MM.1S (cell line): ENCODE data around the gene PTGDS.

Source experiments
- DNase-seq: peaks from one replicate; pipeline ENCODE4 v3.0.0-alpha.2; 2015
- H2AFZ ChIP-seq: fragments of 300-600 bp; sonication (generic); 2 replicates; pipeline ENCODE4 v1.6.0; 2016; ENCODE audit warnings: antibody characterized with exemption, low read length
- H3F3A ChIP-seq: fragments of 300-600 bp; sonication (generic); 2 replicates; pipeline ENCODE4 v1.6.1; 2016; ENCODE audit warnings: mild to moderate bottlenecking, antibody characterized with exemption, low read length, moderate library complexity, mixed read lengths; ENCODE audit not compliant: insufficient read depth
- H3K27ac ChIP-seq: fragments of 300-600 bp; sonication (generic); 2 replicates; pipeline ENCODE4 v1.5.1; 2016; ENCODE audit warnings: mild to moderate bottlenecking, low read length
- H3K27me3 ChIP-seq: fragments of 300-600 bp; sonication (generic); replicated peaks from 2 replicates; pipeline ENCODE4 v1.6.0; 2016; ENCODE audit warnings: low read length; ENCODE audit not compliant: insufficient read depth
- H3K36me3 ChIP-seq: fragments of 300-600 bp; sonication (generic); replicated peaks from 2 replicates; pipeline ENCODE4 v1.6.1; 2016; ENCODE audit warnings: mild to moderate bottlenecking, low read length, mixed read lengths; ENCODE audit not compliant: insufficient read depth
- H3K4me1 ChIP-seq: fragments of 300-600 bp; sonication (generic); 2 replicates; pipeline ENCODE4 v1.6.1; 2016; ENCODE audit warnings: low read length, mixed read lengths
- H3K4me2 ChIP-seq: fragments of 300-600 bp; sonication (generic); 2 replicates; pipeline ENCODE4 v1.6.0; 2016; ENCODE audit warnings: low read depth, low read length
- H3K4me3 ChIP-seq: fragments of 300-600 bp; sonication (generic); 2 replicates; pipeline ENCODE4 v1.5.1; 2016; ENCODE audit warnings: low read length, mixed read lengths
- H3K79me2 ChIP-seq: fragments of 300-600 bp; sonication (generic); 2 replicates; pipeline ENCODE4 v1.6.1; 2016; ENCODE audit warnings: mixed run types, low read length, mixed read lengths
- H3K9ac ChIP-seq: fragments of 300-600 bp; sonication (generic); 2 replicates; pipeline ENCODE4 v1.6.1; 2016; ENCODE audit warnings: low read length, mixed read lengths
- H3K9me2 ChIP-seq: fragments of 300-600 bp; sonication (generic); replicated peaks from 2 replicates; pipeline ENCODE4 v1.6.1; 2016; ENCODE audit warnings: mild to moderate bottlenecking, low read length, mixed read lengths; ENCODE audit not compliant: insufficient read depth
- H3K9me3 ChIP-seq: fragments of 300-600 bp; sonication (generic); replicated peaks from 2 replicates; pipeline ENCODE4 v1.6.1; 2016; ENCODE audit warnings: mild to moderate bottlenecking, low read length, mixed read lengths; ENCODE audit not compliant: insufficient read depth
- H4K20me1 ChIP-seq: fragments of 300-600 bp; sonication (generic); 2 replicates; pipeline ENCODE4 v1.6.1; 2016; ENCODE audit warnings: mild to moderate bottlenecking, low read length, moderate library complexity, mixed read lengths; ENCODE audit not compliant: insufficient read depth
- CTCF ChIP-seq: fragments of 300-600 bp; sonication (generic); IDR thresholded peaks from 2 replicates; pipeline ENCODE4 v1.5.1; 2016; ENCODE audit warnings: antibody characterized with exemption, low read length, mixed read lengths
- EZH2 ChIP-seq: fragments of 300-600 bp; sonication (generic); optimal IDR thresholded peaks from 2 replicates; pipeline ENCODE3; 2017; ENCODE audit warnings: low read depth, mild to moderate bottlenecking, antibody characterized with exemption, low read length, mixed read lengths
- EZH2phosphoT487 ChIP-seq: fragments of 300-600 bp; sonication (generic); IDR thresholded peaks from 2 replicates; pipeline ENCODE4 v1.6.1; 2018; ENCODE audit warnings: antibody characterized with exemption, low read length

Gene PTGDS

GRCh38 chr9:136931611-136932130 lies 45.6 kb upstream of the PTGDS start:
- Histone ChIP-seq H3K4me1 (no peaks in the 10 kb centered on the region), H4K20me1 (0 out of 2 replicates have a peak, but pooled peaks cover 3% of the 10 kb centered on the region), H3K9me2 (no peaks in the 10 kb centered on the region), H3K36me3 (no peaks in the 10 kb centered on the region), H3F3A (no peaks in the 10 kb centered on the region), H2AFZ (no peak overlapping the region), H3K79me2 (no peaks in the 10 kb centered on the region), H3K9me3 (no peaks in the 10 kb centered on the region), H3K4me2 (no peak overlapping the region), H3K9ac (no peak overlapping the region), H3K27me3 (no peaks in the 10 kb centered on the region), H3K4me3 (no peak overlapping the region), H3K27ac (no peak overlapping the region)
- DNase-seq, result no peak
- TF ChIP-seq EZH2phosphoT487 (no peak), EZH2 (no peak)

GRCh38 chr9:136934277-136934676 lies 43.0 kb upstream of the PTGDS start:
- Histone ChIP-seq H3K9me3 (no peaks in the 10 kb centered on the region), H3K27me3 (no peaks in the 10 kb centered on the region), H3K9ac (no peak overlapping the region), H3K4me3 (no peak overlapping the region), H3K4me2 (no peak overlapping the region), H4K20me1 (0 out of 2 replicates have a peak, but pooled peaks cover 3% of the 10 kb centered on the region), H3F3A (0 out of 2 replicates have a peak, but pooled peaks cover 4% of the 10 kb centered on the region), H2AFZ (no peak overlapping the region), H3K27ac (no peak overlapping the region), H3K4me1 (no peaks in the 10 kb centered on the region), H3K79me2 (no peaks in the 10 kb centered on the region), H3K9me2 (no peaks in the 10 kb centered on the region), H3K36me3 (no peaks in the 10 kb centered on the region)
- TF ChIP-seq CTCF (no peak), EZH2phosphoT487 (no peak), EZH2 (no peak)
- no peak for DNase-seq

GRCh38 chr9:136935651-136936050 lies 41.7 kb upstream of the PTGDS start:
- no peaks in the 10 kb centered on the region; the same call in 1 of the 2 replicates for H3K36me3 ChIP-seq
- TF ChIP-seq EZH2 (no peak), CTCF (no peak), EZH2phosphoT487 (no peak)
- 0 out of 2 replicates have a peak, but pooled peaks cover 3% of the 10 kb centered on the region for H4K20me1 ChIP-seq
- no peak overlapping the region for H2AFZ ChIP-seq
- 0 out of 2 replicates have a peak, but pooled peaks cover 4% of the 10 kb centered on the region for H3F3A ChIP-seq
- H3K9ac ChIP-seq, result no peak overlapping the region
- no peaks in the 10 kb centered on the region for H3K79me2 ChIP-seq
- no peaks in the 10 kb centered on the region for H3K27me3 ChIP-seq
- H3K9me3 ChIP-seq, result no peaks in the 10 kb centered on the region
- no peaks in the 10 kb centered on the region for H3K4me1 ChIP-seq
- H3K9me2 ChIP-seq, result no peaks in the 10 kb centered on the region
- DNase-seq, result no peak
- no peak overlapping the region for H3K27ac ChIP-seq
- no peak overlapping the region for H3K4me2 ChIP-seq
- H3K4me3 ChIP-seq, result no peak overlapping the region

GRCh38 chr9:136936645-136937170 lies 40.6 kb upstream of the PTGDS start:
- TF ChIP-seq EZH2, result no peak
- TF ChIP-seq EZH2phosphoT487, result no peak
- no peak for TF ChIP-seq CTCF
- Histone ChIP-seq H3K79me2 (peaks cover 6% of the 10 kb centered on the region), H3K9ac (no peak overlapping the region), H3K27ac (no peak overlapping the region), H3K9me3 (no peaks in the 10 kb centered on the region), H3K4me2 (no peak overlapping the region), H3K4me1 (no peaks in the 10 kb centered on the region), H3K36me3 (peaks cover 6% of the 10 kb centered on the region), H3K4me3 (no peak overlapping the region), H3K9me2 (no peaks in the 10 kb centered on the region), H3K27me3 (no peaks in the 10 kb centered on the region), H2AFZ (no peak overlapping the region), H4K20me1 (0 out of 2 replicates have a peak, but pooled peaks cover 3% of the 10 kb centered on the region), H3F3A (0 out of 2 replicates have a peak, but pooled peaks cover 4% of the 10 kb centered on the region)
- no peak for DNase-seq
